Activated CD4-positive, alpha-beta T cell treated with anti-CD3 and anti-CD28 coated beads, Interleukin-2, amount 50 U/mL, for 16 hours (primary cell): ENCODE results near the gene FDXR.
"Not testable (repeated sequence)": the region's sequence is repeated elsewhere in the genome, so short reads cannot be mapped to it uniquely, and the experiment has no call there.

Source experiments
- DNase-seq: peaks from one replicate; pipeline ENCODE4 v3.0.0-alpha.2; 2020

Gene FDXR

GRCh38 chr17:74872313-74873036 lies at the start of gene FDXR:
TSS of gene FDXR (minus strand) at chr17:74872994. CDS start at chr17:74872944, 50 bp downstream.
- peak; percentile 10 for DNase-seq

- DNase-seq = no peak
Measured at GRCh38 chr17:74922172-74922571, 49.4 kb upstream of the FDXR start.

- no peak for DNase-seq
Measured at GRCh38 chr17:74921769-74922168, 49.0 kb upstream of the FDXR start.

- DNase-seq = no peak
Measured at GRCh38 chr17:74921026-74921681, 48.4 kb upstream of the FDXR start.

- DNase-seq = no peak
Measured at GRCh38 chr17:74920642-74921025, 47.8 kb upstream of the FDXR start.

GRCh38 chr17:74920306-74920620 lies 47.5 kb upstream of the FDXR start:
- no peak for DNase-seq

- peak; percentile 9 for DNase-seq
Measured at GRCh38 chr17:74919440-74920305, 46.9 kb upstream of the FDXR start.

GRCh38 chr17:74918906-74919305 lies 46.1 kb upstream of the FDXR start:
- no peak for DNase-seq

- DNase-seq = no peak
Measured at GRCh38 chr17:74917430-74917829, 44.6 kb upstream of the FDXR start.

- DNase-seq = no peak
Measured at GRCh38 chr17:74916851-74917199, 44.0 kb upstream of the FDXR start.

GRCh38 chr17:74916136-74916850 lies 43.5 kb upstream of the FDXR start:
- DNase-seq = no peak

- DNase-seq = not testable (repeated sequence)
Measured at GRCh38 chr17:74911423-74911822, 38.6 kb upstream of the FDXR start.

GRCh38 chr17:74909097-74909496 lies 36.3 kb upstream of the FDXR start:
- DNase-seq = not testable (repeated sequence)

- no peak for DNase-seq
Measured at GRCh38 chr17:74907012-74907411, 34.2 kb upstream of the FDXR start.

GRCh38 chr17:74906214-74906793 lies 33.5 kb upstream of the FDXR start:
- DNase-seq = not testable (repeated sequence)

- DNase-seq = no peak
Measured at GRCh38 chr17:74904687-74905409, 32.1 kb upstream of the FDXR start.

GRCh38 chr17:74903671-74904070 lies 30.9 kb upstream of the FDXR start:
- no peak for DNase-seq

GRCh38 chr17:74903034-74903433 lies 30.2 kb upstream of the FDXR start:
- DNase-seq = no peak

GRCh38 chr17:74901353-74902135 lies 28.8 kb upstream of the FDXR start:
- no peak for DNase-seq

- DNase-seq = no peak
Measured at GRCh38 chr17:74900208-74900607, 27.4 kb upstream of the FDXR start.

GRCh38 chr17:74898376-74898946 lies 25.7 kb upstream of the FDXR start:
- no peak for DNase-seq
